Liver (tissue), 9 donors: ENCODE data around the gene KCNIP4. TPM values are rescaled to one million over a fixed set of nuclear protein-coding genes. Genes with fewer than 3 reads are reported as not detected.

ENCODE experiments used
- DNase-seq: peaks from one replicate; pipeline ENCODE4 v3.0.0-alpha.2; 2017; ENCODE audit warnings: low spot score
- H3K27ac ChIP-seq, 2 donors: one replicate each; pipeline ENCODE4 v1.7.0; 2013; ENCODE audit warnings: inconsistent platforms in 2 of 2, low read length in 2 of 2, control low read depth in 1 of 2, low read depth in 1 of 2, mild to moderate bottlenecking in 1 of 2
- H3K27me3 ChIP-seq, 4 donors: one replicate each; pipeline versions ENCODE4 v1.6.1 to v1.7.0; 2013; ENCODE audit warnings: low read length in 3 of 4, inconsistent platforms in 1 of 4, mild to moderate bottlenecking in 1 of 4, moderate library complexity in 1 of 4; ENCODE audit not compliant: control insufficient read depth in 4 of 4, insufficient read depth in 4 of 4
- H3K36me3 ChIP-seq, 4 donors: one replicate each; pipeline versions ENCODE4 v1.6.1 to v1.7.0; 2013; ENCODE audit warnings: low read length in 3 of 4, mild to moderate bottlenecking in 3 of 4, low read depth in 1 of 4, moderate library complexity in 1 of 4; ENCODE audit not compliant: control insufficient read depth in 4 of 4, insufficient read depth in 3 of 4
- H3K4me1 ChIP-seq, 4 donors: one replicate each; pipeline versions ENCODE4 v1.6.1 to v1.7.0; 2013; ENCODE audit warnings: low read length in 3 of 4, mild to moderate bottlenecking in 3 of 4, moderate library complexity in 1 of 4; ENCODE audit not compliant: control insufficient read depth in 4 of 4, insufficient read depth in 4 of 4
- H3K4me3 ChIP-seq, 3 donors: one replicate each; pipeline versions ENCODE4 v1.6.1 to v1.7.0; 2013; ENCODE audit warnings: low read length in 3 of 3, control low read depth in 1 of 3, low read depth in 1 of 3, mild to moderate bottlenecking in 1 of 3
- H3K9ac ChIP-seq, 2 donors: one replicate each; pipeline ENCODE4 v1.7.0; 2013; ENCODE audit warnings: low read length in 2 of 2, mild to moderate bottlenecking in 2 of 2, moderate library complexity in 2 of 2, control low read depth in 1 of 2, low read depth in 1 of 2
- H3K9me3 ChIP-seq, 4 donors: one replicate each; pipeline versions ENCODE4 v1.6.1 to v1.7.0; 2013; ENCODE audit warnings: low read length in 3 of 4; ENCODE audit not compliant: control insufficient read depth in 4 of 4
- ATF3 ChIP-seq: IDR thresholded peaks from 2 replicates; pipeline ENCODE4 v1.6.1; 2016; ENCODE audit warnings: antibody characterized with exemption
- CTCF ChIP-seq: fragments of 150-350 bp; IDR thresholded peaks from 2 replicates; pipeline ENCODE4 v1.5.1; 2017; ENCODE audit warnings: improper control_type of control experiment, low read depth, low read length; ENCODE audit not compliant: missing input control
- EGR1 ChIP-seq, 2 donors: IDR thresholded peaks; 2 replicates each; pipeline ENCODE4 v1.6.1; 2016 to 2018; ENCODE audit warnings: antibody characterized with exemption in 2 of 2, low read depth in 2 of 2
- FOXA1 ChIP-seq: IDR thresholded peaks from 2 replicates; pipeline ENCODE4 v1.6.1; 2016; ENCODE audit warnings: antibody characterized with exemption
- FOXA2 ChIP-seq: IDR thresholded peaks from 2 replicates; pipeline ENCODE4 v1.6.1; 2016; ENCODE audit warnings: antibody characterized with exemption
- GABPA ChIP-seq, 2 donors: IDR thresholded peaks in 1 of 2; conservative IDR thresholded peaks in 1 of 2; 2 replicates each; pipeline ENCODE4 v1.6.1; 2016; ENCODE audit warnings: antibody characterized with exemption in 2 of 2, mild to moderate bottlenecking in 1 of 2, moderate library complexity in 1 of 2
- HNF4A ChIP-seq, 2 donors: conservative IDR thresholded peaks; 2 replicates each; pipeline ENCODE4 v1.6.1; 2016; ENCODE audit warnings: antibody characterized with exemption in 2 of 2, mild to moderate bottlenecking in 2 of 2
- HNF4G ChIP-seq: IDR thresholded peaks from 2 replicates; pipeline ENCODE4 v1.6.1; 2016; ENCODE audit warnings: antibody characterized with exemption
- JUND ChIP-seq, 2 donors: IDR thresholded peaks; 2 replicates each; pipeline ENCODE4 v1.6.1; 2016; ENCODE audit warnings: antibody characterized with exemption in 2 of 2
- MAX ChIP-seq: IDR thresholded peaks from 2 replicates; pipeline ENCODE4 v1.6.1; 2016; ENCODE audit warnings: antibody characterized with exemption
- NR2F2 ChIP-seq: IDR thresholded peaks from 2 replicates; pipeline ENCODE4 v1.6.1; 2016; ENCODE audit warnings: antibody characterized with exemption
- RAD21 ChIP-seq, 2 donors: IDR thresholded peaks; 2 replicates each; pipeline ENCODE4 v1.6.1; 2016; ENCODE audit warnings: antibody characterized with exemption in 2 of 2, mild to moderate bottlenecking in 2 of 2
- REST ChIP-seq: IDR thresholded peaks from 2 replicates; pipeline ENCODE4 v1.6.1; 2016; ENCODE audit warnings: antibody characterized with exemption, mild to moderate bottlenecking
- RXRA ChIP-seq, 2 donors: IDR thresholded peaks; 2 replicates each; pipeline ENCODE4 v1.6.1; 2017 to 2018; ENCODE audit warnings: antibody characterized with exemption in 2 of 2, mild to moderate bottlenecking in 1 of 2
- SP1 ChIP-seq: IDR thresholded peaks from 2 replicates; pipeline ENCODE4 v1.6.1; 2018; ENCODE audit warnings: antibody characterized with exemption, mild to moderate bottlenecking
- TAF1 ChIP-seq: conservative IDR thresholded peaks from 2 replicates; pipeline ENCODE4 v1.6.1; 2016; ENCODE audit warnings: antibody characterized with exemption, mild to moderate bottlenecking
- YY1 ChIP-seq: IDR thresholded peaks from 2 replicates; pipeline ENCODE4 v1.6.1; 2016; ENCODE audit warnings: antibody characterized with exemption, mild to moderate bottlenecking
- ZBTB33 ChIP-seq: IDR thresholded peaks from 2 replicates; pipeline ENCODE4 v1.6.1; 2016; ENCODE audit warnings: antibody characterized with exemption
- WGBS: extraction: QIAGEN DNeasy Blood & Tissue Kit; methylation state at CpG from one replicate; pipeline ENCODE4 v1.1.7; 2013; 5-methylcytosine and 5-hydroxymethylcytosine counted together
- polyA plus RNA-seq, 2 donors: library from polyadenylated mRNA; stranded (reverse) in 1 of 2; unstranded in 1 of 2; fragments of 200-250 nt in 1 of 2; fragments of >200 nt in 1 of 2; fragmentation: Nextera tagmentation in 1 of 2; extraction: Ambion mirVana in 1 of 2; gene quantifications; one replicate each; pipeline versions ENCODE4 v1.2.1 to v1.2.3, GENCODE V29; 2013 to 2015
- total RNA-seq, 2 donors: library from RNA; depleted of rRNA; stranded (reverse); fragments of >200 nt; gene quantifications; one replicate each; pipeline ENCODE4 v1.2.3, GENCODE V29; 2014
- donor health status: healthy.
- donor health status: healthy.
- donor health status: healthy.
- donor health status: healthy.
- donor health status: healthy.

The KCNIP4 gene
- total and polyA plus RNA-seq, 4 donors = 0.08 to 0.14 TPM; not detected in 2

- Histone ChIP-seq H3K27me3 (peaks cover 0 to 7% (median 0%) of the 10 kb centered on the region in 4 donors), H3K27ac (no peak overlapping the region), H3K9ac (no peak overlapping the region), H3K4me3 (no peak overlapping the region), H3K4me1 (no peaks in the 10 kb centered on the region), H3K36me3 (no peaks in the 10 kb centered on the region), H3K9me3 (no peaks in the 10 kb centered on the region)
- 44% methylated on average over 4 of the region's 4 CpGs for WGBS
- no peak for TF ChIP-seq CTCF
- TF ChIP-seq RXRA (IDR thresholded peaks at IDR 0.05) = no peak
- no peak for TF ChIP-seq HNF4A (conservative IDR thresholded peaks at IDR 0.05)
- no peak for TF ChIP-seq SP1
- TF ChIP-seq ATF3 = no peak
- no peak for TF ChIP-seq NR2F2
- no peak for TF ChIP-seq MAX
- no peak for TF ChIP-seq YY1
- TF ChIP-seq REST = no peak
- TF ChIP-seq TAF1 = no peak
- TF ChIP-seq ZBTB33 = no peak
- no peak for TF ChIP-seq GABPA (IDR thresholded peaks at IDR 0.05 in 1 of 2, conservative IDR thresholded peaks at IDR 0.05 in 1 of 2)
- TF ChIP-seq RAD21 (IDR thresholded peaks at IDR 0.05) = no peak
- no peak for TF ChIP-seq FOXA2
- TF ChIP-seq JUND (IDR thresholded peaks at IDR 0.05) = no peak
- TF ChIP-seq FOXA1 = no peak
- TF ChIP-seq EGR1 (IDR thresholded peaks at IDR 0.05; ENCODE audit: low read depth in 2 of 2) = no peak
- TF ChIP-seq HNF4G = no peak
- DNase-seq = no peak
These were observed 249.1 kb downstream of the KCNIP4 start for GRCh38 chr4:21699446-21699845.
